ENCODE data around the gene NIBAN1.

The NIBAN1 gene

GRCh38 chr1:184931566-184931965 lies 42.7 kb downstream of the NIBAN1 start:
- Histone ChIP-seq H3K9me3 (ENCODE audit: control insufficient read depth, insufficient read depth, low read length) (no peaks in the 10 kb centered on the region; the same call in 1 of the 2 replicates), H3K4me2 (ENCODE audit: low read length) (no peak overlapping the region), H3K9me2 (replicated peaks; ENCODE audit: control insufficient read depth, low read length) (no peaks in the 10 kb centered on the region), H3K4me1 (ENCODE audit: control insufficient read depth, low read length) (peaks cover 5% of the 10 kb centered on the region; the same call in 1 of the 2 replicates), H3K27me3 (ENCODE audit: control insufficient read depth, low read length) (no peaks in the 10 kb centered on the region), H3K36me3 (ENCODE audit: control insufficient read depth, low read length) (no peaks in the 10 kb centered on the region), H3F3A (ENCODE audit: control insufficient read depth, insufficient read depth) (no peaks in the 10 kb centered on the region), H3K27ac (ENCODE audit: low read depth, low read length) (no peak overlapping the region), H4K20me1 (ENCODE audit: control insufficient read depth, insufficient read depth, low read depth, low read length) (no peaks in the 10 kb centered on the region), H3K79me2 (ENCODE audit: control insufficient read depth, low read length) (no peaks in the 10 kb centered on the region), H3K4me3 (ENCODE audit: low read length) (no peak overlapping the region)
- no peak for TF ChIP-seq EZH2phosphoT487 (IDR thresholded peaks at IDR 0.05; ENCODE audit: borderline replicate concordance, low read length)
- TF ChIP-seq, protein P1, sequence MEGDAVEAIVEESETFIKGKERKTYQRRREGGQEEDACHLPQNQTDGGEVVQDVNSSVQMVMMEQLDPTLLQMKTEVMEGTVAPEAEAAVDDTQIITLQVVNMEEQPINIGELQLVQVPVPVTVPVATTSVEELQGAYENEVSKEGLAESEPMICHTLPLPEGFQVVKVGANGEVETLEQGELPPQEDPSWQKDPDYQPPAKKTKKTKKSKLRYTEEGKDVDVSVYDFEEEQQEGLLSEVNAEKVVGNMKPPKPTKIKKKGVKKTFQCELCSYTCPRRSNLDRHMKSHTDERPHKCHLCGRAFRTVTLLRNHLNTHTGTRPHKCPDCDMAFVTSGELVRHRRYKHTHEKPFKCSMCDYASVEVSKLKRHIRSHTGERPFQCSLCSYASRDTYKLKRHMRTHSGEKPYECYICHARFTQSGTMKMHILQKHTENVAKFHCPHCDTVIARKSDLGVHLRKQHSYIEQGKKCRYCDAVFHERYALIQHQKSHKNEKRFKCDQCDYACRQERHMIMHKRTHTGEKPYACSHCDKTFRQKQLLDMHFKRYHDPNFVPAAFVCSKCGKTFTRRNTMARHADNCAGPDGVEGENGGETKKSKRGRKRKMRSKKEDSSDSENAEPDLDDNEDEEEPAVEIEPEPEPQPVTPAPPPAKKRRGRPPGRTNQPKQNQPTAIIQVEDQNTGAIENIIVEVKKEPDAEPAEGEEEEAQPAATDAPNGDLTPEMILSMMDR (IDR thresholded peaks at IDR 0.05; ENCODE audit: low read depth, low read length, poor library complexity, severe bottlenecking) = no peak

DNA sequence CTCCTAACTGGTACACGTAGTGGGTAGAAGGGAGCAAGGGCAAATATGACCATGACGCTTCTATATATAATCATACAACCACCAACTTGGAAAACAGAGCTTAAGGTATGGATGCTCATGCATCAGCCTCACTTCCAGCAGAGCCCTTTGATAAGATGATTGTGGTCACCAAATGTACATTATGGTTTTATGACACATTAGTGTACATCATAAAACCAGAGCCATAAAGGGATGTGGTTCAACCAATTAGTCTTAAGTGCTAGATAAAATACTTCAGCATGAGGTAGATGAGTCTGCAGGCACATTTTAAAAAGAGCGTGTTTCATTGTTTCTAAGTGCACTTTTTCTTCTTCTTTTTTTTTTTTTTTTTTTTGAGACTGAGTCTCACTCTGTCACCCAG lies 43.7 kb downstream of the NIBAN1 start:
- Histone ChIP-seq H3K79me2 (ENCODE audit: control insufficient read depth, low read length) (no peaks in the 10 kb centered on the region), H3K9me3 (ENCODE audit: control insufficient read depth, insufficient read depth, low read length) (no peaks in the 10 kb centered on the region; the same call in 1 of the 2 replicates), H3K9me2 (replicated peaks; ENCODE audit: control insufficient read depth, low read length) (no peaks in the 10 kb centered on the region), H3K4me1 (ENCODE audit: control insufficient read depth, low read length) (no peaks in the 10 kb centered on the region), H3K4me2 (ENCODE audit: low read length) (no peak overlapping the region), H3K27me3 (ENCODE audit: control insufficient read depth, low read length) (no peaks in the 10 kb centered on the region), H3K4me3 (ENCODE audit: low read length) (no peak overlapping the region), H3K36me3 (ENCODE audit: control insufficient read depth, low read length) (no peaks in the 10 kb centered on the region), H3K27ac (ENCODE audit: low read depth, low read length) (no peak overlapping the region), H3F3A (ENCODE audit: control insufficient read depth, insufficient read depth) (no peaks in the 10 kb centered on the region), H4K20me1 (ENCODE audit: control insufficient read depth, insufficient read depth, low read depth, low read length) (no peaks in the 10 kb centered on the region)
- no peak for TF ChIP-seq EZH2phosphoT487 (IDR thresholded peaks at IDR 0.05; ENCODE audit: borderline replicate concordance, low read length)
- TF ChIP-seq, protein P1 (IDR thresholded peaks at IDR 0.05; ENCODE audit: low read depth, low read length, poor library complexity, severe bottlenecking) = no peak

GRCh38 chr1:184930232-184930631 lies 44.1 kb downstream of the NIBAN1 start:
- Histone ChIP-seq H4K20me1 (ENCODE audit: control insufficient read depth, insufficient read depth, low read depth, low read length) (no peaks in the 10 kb centered on the region), H3K27me3 (ENCODE audit: control insufficient read depth, low read length) (no peaks in the 10 kb centered on the region), H3K4me2 (ENCODE audit: low read length) (no peak overlapping the region), H3K27ac (ENCODE audit: low read depth, low read length) (no peak overlapping the region), H3K9me2 (replicated peaks; ENCODE audit: control insufficient read depth, low read length) (no peaks in the 10 kb centered on the region), H3K79me2 (ENCODE audit: control insufficient read depth, low read length) (no peaks in the 10 kb centered on the region), H3F3A (ENCODE audit: control insufficient read depth, insufficient read depth) (no peaks in the 10 kb centered on the region), H3K36me3 (ENCODE audit: control insufficient read depth, low read length) (no peaks in the 10 kb centered on the region), H3K9me3 (ENCODE audit: control insufficient read depth, insufficient read depth, low read length) (no peaks in the 10 kb centered on the region; the same call in 1 of the 2 replicates), H3K4me1 (ENCODE audit: control insufficient read depth, low read length) (no peaks in the 10 kb centered on the region), H3K4me3 (ENCODE audit: low read length) (no peak overlapping the region)
- TF ChIP-seq, protein P1 (IDR thresholded peaks at IDR 0.05; ENCODE audit: low read depth, low read length, poor library complexity, severe bottlenecking) = no peak
- no peak for TF ChIP-seq EZH2phosphoT487 (IDR thresholded peaks at IDR 0.05; ENCODE audit: borderline replicate concordance, low read length)

Data from DOHH2 (cell line).